H1 (cell line): Measurements from ENCODE around the gene GLB1L3. TPM values are rescaled to one million over a fixed set of nuclear protein-coding genes. Genes with fewer than 3 reads are reported as not detected.

Experiments
- CTCF ChIA-PET: fragments of 300-600 bp; sonication (Branson Sonifier 250); formaldehyde crosslinking; loops from one replicate; lab custom pipeline; 2021; ENCODE audit not compliant: partially characterized antibody; lab: Charles Lee
- POLR2A ChIA-PET: fragments of 300-600 bp; sonication (Branson Sonifier 250); formaldehyde crosslinking; loops from one replicate; lab custom pipeline; 2021; ENCODE audit warnings: inconsistent platforms; ENCODE audit not compliant: partially characterized antibody; lab: Charles Lee
- DNase-seq, 2 experiments: peaks; one replicate each; pipeline versions ENCODE4 v3.0.0 to v3.0.0-alpha.2; 2010 to 2022; ENCODE audit warnings: low spot score in 2 of 2, low read depth in 1 of 2, mixed read lengths in 1 of 2
- FAIRE-seq: peaks from 2 replicates; lab custom pipeline; 2011; peaks lifted over from hg19 to GRCh38; lab: Jason Lieb, UNC
- H2AFZ ChIP-seq: 2 replicates; pipeline ENCODE4 v1.8.1; 2012; ENCODE audit warnings: low read length, inconsistent platforms
- H2AK5ac ChIP-seq: 2 replicates; pipeline ENCODE4 v1.6.1; 2013; ENCODE audit warnings: low read depth, low read length
- H2BK120ac ChIP-seq: replicated peaks from 2 replicates; pipeline ENCODE3; 2013; ENCODE audit warnings: low read depth, low read length, inconsistent platforms
- H2BK12ac ChIP-seq: 2 replicates; pipeline ENCODE4 v1.6.1; 2013; ENCODE audit warnings: low read depth, low read length
- H2BK15ac ChIP-seq: 2 replicates; pipeline ENCODE4 v1.6.1; 2013; ENCODE audit warnings: low read length
- H2BK20ac ChIP-seq: 2 replicates; pipeline ENCODE4 v1.6.1; 2013; ENCODE audit warnings: low read length
- H2BK5ac ChIP-seq: 2 replicates; pipeline ENCODE4 v1.6.1; 2013; ENCODE audit warnings: low read depth, low read length
- H3K14ac ChIP-seq: 2 replicates; pipeline ENCODE4 v1.6.1; 2013; ENCODE audit warnings: inconsistent platforms; ENCODE audit not compliant: insufficient read length
- H3K18ac ChIP-seq: 2 replicates; pipeline ENCODE4 v1.6.1; 2013; ENCODE audit warnings: low read length; ENCODE audit errors: extremely low read depth
- H3K23ac ChIP-seq: 2 replicates; pipeline ENCODE4 v1.6.1; 2013; ENCODE audit warnings: inconsistent platforms; ENCODE audit not compliant: insufficient read length
- H3K23me2 ChIP-seq: 2 replicates; pipeline ENCODE4 v1.6.1; 2013; ENCODE audit warnings: low read depth, low read length
- H3K27ac ChIP-seq: 2 replicates; pipeline ENCODE4 v1.6.1; 2011; ENCODE audit warnings: low read depth, low read length, inconsistent platforms
- H3K27me3 ChIP-seq, 4 experiments: replicated peaks in 1 of 4; 1 replicate in 1 of 4; 2 replicates in 3 of 4; pipeline versions ENCODE4 v1.6.1 to v1.8.1; 2011 to 2013; ENCODE audit warnings: low read length in 3 of 4, mild to moderate bottlenecking in 3 of 4, inconsistent platforms in 2 of 4, mixed read lengths in 2 of 4, moderate library complexity in 1 of 4; ENCODE audit not compliant: control insufficient read depth in 3 of 4, insufficient read depth in 3 of 4; ENCODE audit errors: extremely low read depth in 1 of 4
- H3K36me3 ChIP-seq, 4 experiments: 2 replicates each; pipeline versions ENCODE4 v1.6.1 to v1.8.1; 2011 to 2013; ENCODE audit warnings: mild to moderate bottlenecking in 4 of 4, low read length in 3 of 4, moderate library complexity in 2 of 4, control low read depth in 1 of 4, inconsistent platforms in 1 of 4; ENCODE audit not compliant: insufficient read depth in 4 of 4, control insufficient read depth in 2 of 4
- H3K4ac ChIP-seq: replicated peaks from 2 replicates; pipeline ENCODE3; 2013; ENCODE audit warnings: low read length, low read depth, mixed read lengths, inconsistent platforms; ENCODE audit not compliant: insufficient read length
- H3K4me1 ChIP-seq, 4 experiments: replicated peaks in 1 of 4; 1 replicate in 1 of 4; 2 replicates in 3 of 4; pipeline versions ENCODE4 v1.6.1 to v1.8.1; 2011 to 2013; ENCODE audit warnings: low read length in 3 of 4, inconsistent platforms in 2 of 4, mixed read lengths in 1 of 4; ENCODE audit not compliant: insufficient read depth in 4 of 4, control insufficient read depth in 3 of 4
- H3K4me2 ChIP-seq, 2 experiments: 2 replicates each; pipeline versions ENCODE4 v1.6.1 to v1.8.1; 2011 to 2013; ENCODE audit warnings: low read depth in 2 of 2, low read length in 2 of 2, control low read depth in 1 of 2, inconsistent platforms in 1 of 2, mild to moderate bottlenecking in 1 of 2; ENCODE audit not compliant: insufficient read depth in 1 of 2
- H3K4me3 ChIP-seq, 4 experiments: fragments of 200-600, 300-600 bp in 1 of 4; sonication (generic), shearing (Covaris generic), sonication (Bioruptor Twin) in 1 of 4; 2 replicates each; pipeline versions ENCODE4 v1.5.1 to v1.8.1; 2011 to 2016; ENCODE audit warnings: low read length in 4 of 4, low read depth in 3 of 4, control low read depth in 2 of 4, inconsistent platforms in 2 of 4, mild to moderate bottlenecking in 2 of 4, mixed read lengths in 1 of 4, moderate library complexity in 1 of 4; ENCODE audit not compliant: insufficient read depth in 2 of 4; ENCODE audit errors: extremely low read depth in 1 of 4
- H3K56ac ChIP-seq: replicated peaks from 2 replicates; pipeline ENCODE3; 2013; ENCODE audit warnings: low read depth, mild to moderate bottlenecking, mixed read lengths, low read length, inconsistent platforms; ENCODE audit not compliant: insufficient read length
- H3K79me1 ChIP-seq: 2 replicates; pipeline ENCODE4 v1.6.1; 2013; ENCODE audit warnings: low read depth, low read length, control low read depth
- H3K79me2 ChIP-seq, 2 experiments: 2 replicates each; pipeline versions ENCODE4 v1.6.1 to v1.8.1; 2012 to 2013; ENCODE audit warnings: low read length in 2 of 2, mild to moderate bottlenecking in 2 of 2, inconsistent platforms in 1 of 2; ENCODE audit not compliant: insufficient read depth in 2 of 2, control insufficient read depth in 1 of 2
- H3K9ac ChIP-seq, 4 experiments: replicated peaks in 1 of 4; 1 replicate in 1 of 4; 2 replicates in 3 of 4; pipeline versions ENCODE4 v1.6.1 to v1.8.1; 2011 to 2013; ENCODE audit warnings: low read depth in 3 of 4, low read length in 3 of 4, control low read depth in 2 of 4, mild to moderate bottlenecking in 2 of 4, moderate library complexity in 2 of 4, inconsistent platforms in 1 of 4; ENCODE audit errors: extremely low read depth in 1 of 4
- H3K9me3 ChIP-seq, 2 experiments: 2 replicates each; pipeline versions ENCODE4 v1.6.1 to v1.8.1; 2012 to 2013; ENCODE audit warnings: mild to moderate bottlenecking in 2 of 2, moderate library complexity in 2 of 2, control low read depth in 1 of 2, inconsistent platforms in 1 of 2, low read depth in 1 of 2, low read length in 1 of 2, mixed read lengths in 1 of 2; ENCODE audit not compliant: insufficient read depth in 2 of 2
- H4K20me1 ChIP-seq, 2 experiments: replicated peaks in 1 of 2; 2 replicates each; pipeline versions ENCODE3 to v1.8.1; 2011 to 2013; ENCODE audit warnings: inconsistent platforms in 2 of 2, low read length in 2 of 2, mild to moderate bottlenecking in 1 of 2; ENCODE audit not compliant: insufficient read depth in 2 of 2, control insufficient read depth in 1 of 2
- H4K5ac ChIP-seq: 2 replicates; pipeline ENCODE4 v1.6.1; 2013; ENCODE audit warnings: low read length, low read depth, mixed read lengths, inconsistent platforms; ENCODE audit not compliant: insufficient read length
- H4K8ac ChIP-seq: 2 replicates; pipeline ENCODE4 v1.8.0; 2013; ENCODE audit warnings: mild to moderate bottlenecking, moderate library complexity, low read length, inconsistent platforms; ENCODE audit not compliant: insufficient read depth; ENCODE audit errors: extremely low read depth
- H4K91ac ChIP-seq: replicated peaks from 2 replicates; pipeline ENCODE3; 2013; ENCODE audit warnings: low read length, mixed read lengths, inconsistent platforms; ENCODE audit not compliant: insufficient read length
- BACH1 ChIP-seq: IDR thresholded peaks from 2 replicates; pipeline ENCODE4 v1.6.1; 2012; ENCODE audit warnings: low read length, improper control_type of control experiment
- BRCA1 ChIP-seq: IDR thresholded peaks from 2 replicates; pipeline ENCODE4 v1.6.1; 2012; ENCODE audit warnings: low read depth, low read length, improper control_type of control experiment
- CBX5 ChIP-seq: fragments of 300-800, 300-1000 bp; sonication (generic); IDR thresholded peaks from 2 replicates; pipeline ENCODE4 v1.7.1; 2016; ENCODE audit warnings: antibody characterized with exemption, low read length, low read depth
- CHD1 ChIP-seq: IDR thresholded peaks from 2 replicates; pipeline ENCODE4 v1.6.1; 2012; ENCODE audit warnings: low read depth, low read length, improper control_type of control experiment
- EGR1 ChIP-seq: IDR thresholded peaks from 2 replicates; pipeline ENCODE4 v1.6.1; 2011; ENCODE audit warnings: low read depth, low read length, borderline replicate concordance
- GTF2F1 ChIP-seq: IDR thresholded peaks from 2 replicates; pipeline ENCODE4 v1.6.1; 2012; ENCODE audit warnings: low read depth, low read length, improper control_type of control experiment, borderline replicate concordance
- NANOG ChIP-seq: IDR thresholded peaks from 2 replicates; pipeline ENCODE4 v1.6.1; 2011; ENCODE audit warnings: low read length, low read depth, mild to moderate bottlenecking, inconsistent platforms; ENCODE audit not compliant: insufficient read depth, poor library complexity, severe bottlenecking
- POLR2A ChIP-seq, 2 experiments: IDR thresholded peaks; 1 replicate in 1 of 2; 2 replicates in 1 of 2; pipeline ENCODE4 v1.6.1; 2011; ENCODE audit warnings: low read depth in 2 of 2, low read length in 2 of 2, mild to moderate bottlenecking in 2 of 2; ENCODE audit errors: control extremely low read depth in 1 of 2
- POLR2AphosphoS5 ChIP-seq: IDR thresholded peaks from 2 replicates; pipeline ENCODE4 v1.6.1; 2011; ENCODE audit warnings: low read depth, low read length
- SP2 ChIP-seq: IDR thresholded peaks from 2 replicates; pipeline ENCODE4 v1.6.1; 2012; ENCODE audit warnings: mild to moderate bottlenecking, low read length, inconsistent platforms
- TAF1 ChIP-seq: IDR thresholded peaks from 2 replicates; pipeline ENCODE4 v1.6.1; 2011; ENCODE audit warnings: mild to moderate bottlenecking, low read depth, low read length
- TBP ChIP-seq: IDR thresholded peaks from 2 replicates; pipeline ENCODE4 v1.6.1; 2011; ENCODE audit warnings: low read depth, low read length, improper control_type of control experiment
- ZNF274 ChIP-seq: IDR thresholded peaks from 2 replicates; pipeline ENCODE4 v1.7.0; 2012; ENCODE audit warnings: low read length, borderline replicate concordance; ENCODE audit errors: extremely low read depth
- WGBS, 2 experiments: shearing (Covaris generic) in 1 of 2; methylation state at CpG; one replicate each; pipeline versions ENCODE4 v1.1.6 to v1.1.7; 2013 to 2015; ENCODE audit warnings: low lambda C conversion rate in 2 of 2, mixed read lengths in 2 of 2, inconsistent platforms in 1 of 2, low coverage in 1 of 2, missing lambda C conversion rate in 1 of 2; ENCODE audit not compliant: insufficient replicate concordance in 2 of 2, insufficient coverage in 1 of 2, insufficient read length in 1 of 2; ENCODE audit errors: extremely low coverage in 1 of 2, missing lambda C conversion rate in 1 of 2; 5-methylcytosine and 5-hydroxymethylcytosine counted together
- polyA plus RNA-seq, 7 experiments: library from polyadenylated mRNA; depleted of rRNA in 3 of 7; stranded (reverse) in 5 of 7; unstranded in 2 of 7; fragments of >200 nt in 5 of 7; fragments of 200-250 nt in 2 of 7; gene quantifications; 1 replicate in 5 of 7; 2 replicates in 1 of 7; 4 replicates in 1 of 7; pipeline versions ENCODE4 v1.2.1 to v1.2.3, GENCODE V29; 2011 to 2013; ENCODE audit warnings: missing spikeins in 2 of 7, mixed read lengths in 2 of 7
- total RNA-seq: library from RNA; stranded (reverse); fragmentation: NEBNext Ultra II Directional; extraction: Animal tissue kit (Norgen Biotek cat#: 25700); gene quantifications from 2 replicates; pipeline ENCODE4 v1.2.1, GENCODE V29; 2021
- TF ChIP-seq, protein P1 (sequence below): IDR thresholded peaks from 2 replicates; pipeline ENCODE4 v1.6.1; 2012; ENCODE audit warnings: inconsistent platforms
- TF ChIP-seq, protein P2 (sequence below): IDR thresholded peaks from 2 replicates; pipeline ENCODE4 v1.6.1; 2012; ENCODE audit warnings: inconsistent platforms

The GLB1L3 gene
- total and polyA plus RNA-seq, 2 of the 8 experiments (the other 6 are each of a cell fraction or from before 2014, with no cell fraction given), result 14.9 to 33.2 TPM

DNA sequence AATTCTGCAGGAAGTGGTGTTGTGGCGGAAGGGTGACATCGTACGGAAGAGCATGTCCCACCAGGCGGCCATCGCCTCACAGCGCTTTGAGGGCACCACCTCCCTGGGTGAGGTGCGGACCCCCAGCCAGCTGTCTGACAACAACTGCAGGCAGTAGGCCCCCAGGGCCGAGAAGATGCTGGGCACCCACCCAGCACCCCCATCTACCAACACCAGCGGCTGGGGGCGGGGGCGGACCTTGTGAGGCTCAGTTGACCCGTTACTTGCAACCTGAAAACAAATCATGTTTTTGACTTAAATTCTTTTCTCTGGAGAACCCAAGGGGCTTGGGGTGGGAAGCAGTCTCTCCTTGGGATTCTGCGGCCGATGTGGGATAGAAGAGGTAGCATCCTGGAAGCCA lies 30.7 kb upstream of the GLB1L3 start:
- H3K9me3 ChIP-seq, result no peaks in the 10 kb centered on the region
- H2BK12ac ChIP-seq, result no peak overlapping the region
- H2AFZ ChIP-seq, result no peak overlapping the region
- H3K23ac ChIP-seq, result no peak overlapping the region
- WGBS, 2 experiments, result 93% methylated on average over 14 of the region's 14 CpGs; no CpG with 5 or more reads in 1 of the 2 experiments
- no peak for FAIRE-seq
- POLR2A ChIA-PET, result interaction anchor here (1.0 to 2.1 kb wide), 2 partner anchors 8 to 21 kb away, joined by 4 to 8 read pairs; partner anchors contain the start of genes ACAD8, NCAPD3, THYN1 and VPS26B
- H3K56ac ChIP-seq, result no peak overlapping the region
- H3K9ac ChIP-seq, result no peak overlapping the region
- H2BK120ac ChIP-seq, result no peak overlapping the region
- H3K18ac ChIP-seq, result no peak overlapping the region
- no peaks in the 10 kb centered on the region for H3K27me3 ChIP-seq
- peaks cover 12 to 35% (median 30%) of the 10 kb centered on the region in 4 experiments for H3K36me3 ChIP-seq
- H3K79me1 ChIP-seq, result no peaks in the 10 kb centered on the region
- H3K23me2 ChIP-seq, result no peaks in the 10 kb centered on the region
- no peak overlapping the region for H2BK5ac ChIP-seq
- H2AK5ac ChIP-seq, result no peak overlapping the region
- no peaks in the 10 kb centered on the region for H4K20me1 ChIP-seq
- H3K4me3 ChIP-seq, result no peak overlapping the region
- no peak overlapping the region for H3K27ac ChIP-seq
- H2BK20ac ChIP-seq, result no peak overlapping the region
- no peak overlapping the region for H2BK15ac ChIP-seq
- no peak overlapping the region for H3K14ac ChIP-seq
- DNase-seq, result no peak
- CTCF ChIA-PET, result interaction anchor here (0.8 to 3.7 kb wide), 9 partner anchors 7 to 42 kb away, joined by 3 to 23 read pairs (median 6); partner anchors contain the start of genes ACAD8, NCAPD3, THYN1 and VPS26B
- no peak overlapping the region for H4K8ac ChIP-seq
- no peak overlapping the region for H3K4me2 ChIP-seq
- H3K79me2 ChIP-seq, result no peaks in the 10 kb centered on the region
- H4K5ac ChIP-seq, result no peak overlapping the region
- no peak overlapping the region for H3K4ac ChIP-seq
- H4K91ac ChIP-seq, result no peak overlapping the region
- no peaks in the 10 kb centered on the region for H3K4me1 ChIP-seq
- TF ChIP-seq CHD1, result no peak
- no peak for TF ChIP-seq SP2
- TF ChIP-seq POLR2A (IDR thresholded peaks at IDR 0.05; ENCODE audit: control extremely low read depth in 1 of 2, low read depth in 2 of 2, low read length in 2 of 2), result no peak
- TF ChIP-seq, protein P1, sequence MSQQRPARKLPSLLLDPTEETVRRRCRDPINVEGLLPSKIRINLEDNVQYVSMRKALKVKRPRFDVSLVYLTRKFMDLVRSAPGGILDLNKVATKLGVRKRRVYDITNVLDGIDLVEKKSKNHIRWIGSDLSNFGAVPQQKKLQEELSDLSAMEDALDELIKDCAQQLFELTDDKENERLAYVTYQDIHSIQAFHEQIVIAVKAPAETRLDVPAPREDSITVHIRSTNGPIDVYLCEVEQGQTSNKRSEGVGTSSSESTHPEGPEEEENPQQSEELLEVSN, result no peak
- TF ChIP-seq BRCA1, result no peak
- no peak for TF ChIP-seq GTF2F1
- no peak for TF ChIP-seq ZNF274
- TF ChIP-seq, protein P2, sequence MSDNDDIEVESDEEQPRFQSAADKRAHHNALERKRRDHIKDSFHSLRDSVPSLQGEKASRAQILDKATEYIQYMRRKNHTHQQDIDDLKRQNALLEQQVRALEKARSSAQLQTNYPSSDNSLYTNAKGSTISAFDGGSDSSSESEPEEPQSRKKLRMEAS, result no peak
- no peak for TF ChIP-seq EGR1
- TF ChIP-seq CBX5, result no peak
- no peak for TF ChIP-seq BACH1
- no peak for TF ChIP-seq NANOG
- no peak for TF ChIP-seq POLR2AphosphoS5
- TF ChIP-seq TAF1, result no peak
- TF ChIP-seq TBP, result no peak
